NCI-H146 (cell line): Measurements from ENCODE around the gene OFD1.

Source experiments
- DNase-seq: peaks from one replicate; lab custom pipeline; 2025; lab: John Stamatoyannopoulos, UW

The OFD1 gene

GRCh38 chrX:13755254-13755653 is 20.7 kb downstream of the OFD1 start:
- DNase-seq: no peak

- no peak for DNase-seq
Measured at GRCh38 chrX:13756381-13756780, 21.8 kb downstream of the OFD1 start.

GRCh38 chrX:13759152-13759718 is 24.7 kb downstream of the OFD1 start:
- DNase-seq: no peak

GRCh38 chrX:13760426-13760825 is 25.9 kb downstream of the OFD1 start:
- DNase-seq: no peak

- no peak for DNase-seq
Measured at GRCh38 chrX:13761606-13762414, 27.3 kb downstream of the OFD1 start.

GRCh38 chrX:13763489-13763888 is 28.9 kb downstream of the OFD1 start:
- DNase-seq: no peak

- no peak for DNase-seq
Measured at GRCh38 chrX:13764281-13764680, 29.7 kb downstream of the OFD1 start.

GRCh38 chrX:13764765-13765164 is 30.2 kb downstream of the OFD1 start:
- DNase-seq: peak; percentile 4

- no peak for DNase-seq
Measured at GRCh38 chrX:13768939-13769338, 34.4 kb downstream of the OFD1 start.

- peak; percentile 79 for DNase-seq
Measured at GRCh38 chrX:13770013-13770535, 35.5 kb downstream of the OFD1 start.

GRCh38 chrX:13774696-13775095 is 40.1 kb downstream of the OFD1 start:
- no peak for DNase-seq

GRCh38 chrX:13775837-13776236 is 41.3 kb downstream of the OFD1 start:
- DNase-seq: no peak

GRCh38 chrX:13776387-13776786 is 41.8 kb downstream of the OFD1 start:
- DNase-seq: no peak

- peak; percentile 2 for DNase-seq
Measured at GRCh38 chrX:13778916-13779315, 44.4 kb downstream of the OFD1 start.

- DNase-seq: no peak
Measured at GRCh38 chrX:13780868-13781427, 46.4 kb downstream of the OFD1 start.

- DNase-seq: peak; percentile 81
Measured at GRCh38 chrX:13786048-13786447, 51.5 kb downstream of the OFD1 start.

GRCh38 chrX:13790206-13791131 is 55.9 kb downstream of the OFD1 start:
- DNase-seq: no peak

- DNase-seq: no peak
Measured at GRCh38 chrX:13791145-13791544, 56.6 kb downstream of the OFD1 start.

- peak; percentile 1 for DNase-seq
Measured at GRCh38 chrX:13791559-13791958, 57.0 kb downstream of the OFD1 start.

GRCh38 chrX:13793897-13794296 is 59.3 kb downstream of the OFD1 start:
- DNase-seq: no peak

- no peak for DNase-seq
Measured at GRCh38 chrX:13794417-13794816, 59.9 kb downstream of the OFD1 start.

GRCh38 chrX:13797512-13797911 is 63.0 kb downstream of the OFD1 start:
- no peak for DNase-seq
